ENCODE results near the gene GABARAP. TPM values are rescaled to one million over a fixed set of nuclear protein-coding genes. Genes with fewer than 3 reads are reported as not detected.

The GABARAP gene
- total and polyA plus RNA-seq, 10 of the 15 experiments (the other 5 are each of a cell fraction or from before 2014, with no cell fraction given), result 134 to 613 (median 285) TPM

GRCh38 chr17:7219812-7220592 lies 22.2 kb downstream of the GABARAP start, which contains the start of the genes ACADVL and DLG4 (continued):
- TF ChIP-seq DPF2 (IDR thresholded peaks at IDR 0.05), result peak; percentile 82
- TF ChIP-seq, protein P1, sequence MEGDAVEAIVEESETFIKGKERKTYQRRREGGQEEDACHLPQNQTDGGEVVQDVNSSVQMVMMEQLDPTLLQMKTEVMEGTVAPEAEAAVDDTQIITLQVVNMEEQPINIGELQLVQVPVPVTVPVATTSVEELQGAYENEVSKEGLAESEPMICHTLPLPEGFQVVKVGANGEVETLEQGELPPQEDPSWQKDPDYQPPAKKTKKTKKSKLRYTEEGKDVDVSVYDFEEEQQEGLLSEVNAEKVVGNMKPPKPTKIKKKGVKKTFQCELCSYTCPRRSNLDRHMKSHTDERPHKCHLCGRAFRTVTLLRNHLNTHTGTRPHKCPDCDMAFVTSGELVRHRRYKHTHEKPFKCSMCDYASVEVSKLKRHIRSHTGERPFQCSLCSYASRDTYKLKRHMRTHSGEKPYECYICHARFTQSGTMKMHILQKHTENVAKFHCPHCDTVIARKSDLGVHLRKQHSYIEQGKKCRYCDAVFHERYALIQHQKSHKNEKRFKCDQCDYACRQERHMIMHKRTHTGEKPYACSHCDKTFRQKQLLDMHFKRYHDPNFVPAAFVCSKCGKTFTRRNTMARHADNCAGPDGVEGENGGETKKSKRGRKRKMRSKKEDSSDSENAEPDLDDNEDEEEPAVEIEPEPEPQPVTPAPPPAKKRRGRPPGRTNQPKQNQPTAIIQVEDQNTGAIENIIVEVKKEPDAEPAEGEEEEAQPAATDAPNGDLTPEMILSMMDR (IDR thresholded peaks at IDR 0.05 in 2 of 3, conservative IDR thresholded peaks at IDR 0.05 in 1 of 3; ENCODE audit: control insufficient read depth in 2 of 3, extremely low read depth in 1 of 3, insufficient read depth in 1 of 3, low read depth in 3 of 3, low read length in 3 of 3), result no peak
- TF ChIP-seq YY1 (IDR thresholded peaks at IDR 0.05; ENCODE audit: low read depth, low read length), result peak; percentile 81
- TF ChIP-seq EGR1 (IDR thresholded peaks at IDR 0.05; ENCODE audit: borderline replicate concordance in 1 of 2, low read depth in 2 of 2, low read length in 2 of 2), result peak; percentile 55 to 96
- peak; percentile 86 for TF ChIP-seq MYB (IDR thresholded peaks at IDR 0.05; ENCODE audit: borderline replicate concordance, low read depth, low read length)
- TF ChIP-seq KAT2A (conservative IDR thresholded peaks at IDR 0.05; ENCODE audit: control insufficient read depth, low read depth, low read length), result no peak
- TF ChIP-seq CEBPB (IDR thresholded peaks at IDR 0.05; ENCODE audit: borderline replicate concordance in 1 of 2, low read depth in 2 of 2, low read length in 2 of 2), result no peak
- TF ChIP-seq FOXM1 (IDR thresholded peaks at IDR 0.05; ENCODE audit: low read depth, low read length), result no peak
- TF ChIP-seq GATAD2B (conservative IDR thresholded peaks at IDR 0.05; ENCODE audit: low read depth), result peak; percentile 78; the same call in 1 of the 2 replicates
- no peak for TF ChIP-seq JUND (IDR thresholded peaks at IDR 0.05; ENCODE audit: low read depth, low read length)
- TF ChIP-seq PRDM15 (CRISPR knock-in tag; IDR thresholded peaks at IDR 0.05), result no peak
- TF ChIP-seq MTA3 (IDR thresholded peaks at IDR 0.05; ENCODE audit: borderline replicate concordance, low read length), result 0 out of 2 replicates have a peak, but pooled peaks have one; percentile 41
- TF ChIP-seq ZNF274 (IDR thresholded peaks at IDR 0.05; ENCODE audit: insufficient read depth, insufficient read length), result no peak
- 0 out of 2 replicates have a peak, but pooled peaks have one; percentile 4 for TF ChIP-seq SMARCA5 (IDR thresholded peaks at IDR 0.05)
- no peak for TF ChIP-seq MYC (IDR thresholded peaks at IDR 0.05; ENCODE audit: insufficient read depth, insufficient read length, insufficient replicate concordance, low read length, severe bottlenecking)
- peak; percentile 81 for TF ChIP-seq CREB1 (IDR thresholded peaks at IDR 0.05; ENCODE audit: low read depth)
- TF ChIP-seq SUPT20H (IDR thresholded peaks at IDR 0.05; ENCODE audit: borderline replicate concordance, control insufficient read depth, low read depth, low read length), result no peak
- peak; percentile 72 for TF ChIP-seq IKZF1 (conservative IDR thresholded peaks at IDR 0.05)
- no peak for TF ChIP-seq NR2C2 (IDR thresholded peaks at IDR 0.05; ENCODE audit: borderline replicate concordance, control insufficient read depth, insufficient read length, low read depth)
- TF ChIP-seq BHLHE40 (IDR thresholded peaks at IDR 0.05; ENCODE audit: borderline replicate concordance in 1 of 2, low read depth in 2 of 2, low read length in 1 of 2), result peak; percentile 8 to 37; a peak in 1 of 4 replicates
- TF ChIP-seq LARP7 (IDR thresholded peaks at IDR 0.05), result peak; percentile 56; the same call in 1 of the 2 replicates

All from GM12878 (cell line).